GM04503 (cell line): ENCODE data around the gene ACR.

Experiments
- DNase-seq: peaks from one replicate; pipeline ENCODE4 v3.0.0-alpha.2; 2012; ENCODE audit warnings: low read depth

The ACR gene

DNA sequence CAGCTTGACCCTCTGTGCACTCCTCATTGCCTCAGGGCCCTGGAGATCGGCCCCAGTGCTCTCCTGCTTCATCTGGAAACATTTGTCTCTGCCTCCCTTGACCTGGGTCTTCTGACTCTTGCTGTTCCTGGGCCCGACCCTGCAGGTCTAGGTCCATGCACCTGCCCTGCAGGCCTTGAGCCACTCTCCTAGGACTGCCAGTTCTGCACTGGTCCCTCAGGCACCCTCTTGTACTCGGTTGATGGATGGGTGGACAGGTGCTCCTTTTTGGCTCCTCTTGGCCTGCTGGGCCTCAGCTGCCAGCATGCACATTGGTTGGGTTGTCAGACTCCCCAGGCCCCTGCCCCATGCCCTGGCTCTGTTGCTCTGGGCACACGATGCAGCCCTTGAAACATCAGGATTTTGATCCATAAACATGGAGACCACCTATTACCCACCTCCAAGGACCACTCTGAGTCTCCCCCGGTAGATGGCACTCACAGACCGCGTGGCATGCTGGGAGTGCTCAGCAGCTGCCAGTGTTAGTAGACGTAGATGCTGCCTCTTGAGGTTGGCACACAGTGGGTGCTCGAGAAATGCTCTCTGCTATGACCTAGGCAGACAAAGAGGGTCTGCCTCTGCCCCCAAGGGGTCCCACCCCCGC lies 20.2 kb upstream of the ACR start:
- DNase-seq: no peak

DNA sequence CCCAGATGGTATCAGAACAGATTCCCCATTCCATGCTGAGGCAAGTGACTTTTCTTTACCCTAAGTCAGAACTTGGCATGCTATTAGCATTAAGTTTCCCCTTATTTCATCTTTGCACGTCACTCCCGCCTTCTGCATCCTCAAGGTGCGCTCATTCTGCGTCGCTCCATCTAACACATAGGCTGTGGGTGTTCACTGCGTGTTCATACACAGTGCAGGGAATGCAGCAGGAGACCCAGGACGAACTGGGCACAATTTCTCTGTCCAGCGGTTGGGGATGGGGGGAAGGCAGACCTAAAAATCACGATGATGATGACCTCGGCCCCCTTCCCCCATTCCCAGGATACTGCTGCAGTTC lies 19.7 kb upstream of the ACR start:
- DNase-seq: no peak

DNA sequence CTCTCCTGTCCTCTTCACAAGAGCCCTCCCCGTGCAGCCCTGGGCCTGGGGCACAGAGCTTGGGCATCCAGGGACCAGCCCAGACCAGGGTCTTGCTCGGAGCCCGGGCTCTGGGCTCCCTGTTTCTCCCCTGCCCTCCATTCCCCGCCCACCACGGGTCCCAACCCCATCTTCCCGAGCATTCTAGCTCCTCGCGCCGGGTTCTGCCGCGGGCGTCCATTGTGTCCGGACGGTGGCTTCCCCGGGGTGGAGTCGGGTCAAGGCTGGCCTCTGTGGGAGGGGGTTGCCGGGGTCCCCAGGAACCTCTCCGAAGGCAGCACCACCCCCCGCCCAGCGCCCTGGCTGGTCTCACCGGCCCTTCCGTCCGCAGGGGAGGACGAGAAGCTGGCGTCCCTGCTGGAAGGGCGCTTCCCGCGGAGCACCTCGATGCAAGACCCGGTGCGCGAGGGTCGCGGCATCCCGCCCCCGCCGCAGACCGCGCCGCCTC lies 18.1 kb upstream of the ACR start:
- DNase-seq: no peak

DNA sequence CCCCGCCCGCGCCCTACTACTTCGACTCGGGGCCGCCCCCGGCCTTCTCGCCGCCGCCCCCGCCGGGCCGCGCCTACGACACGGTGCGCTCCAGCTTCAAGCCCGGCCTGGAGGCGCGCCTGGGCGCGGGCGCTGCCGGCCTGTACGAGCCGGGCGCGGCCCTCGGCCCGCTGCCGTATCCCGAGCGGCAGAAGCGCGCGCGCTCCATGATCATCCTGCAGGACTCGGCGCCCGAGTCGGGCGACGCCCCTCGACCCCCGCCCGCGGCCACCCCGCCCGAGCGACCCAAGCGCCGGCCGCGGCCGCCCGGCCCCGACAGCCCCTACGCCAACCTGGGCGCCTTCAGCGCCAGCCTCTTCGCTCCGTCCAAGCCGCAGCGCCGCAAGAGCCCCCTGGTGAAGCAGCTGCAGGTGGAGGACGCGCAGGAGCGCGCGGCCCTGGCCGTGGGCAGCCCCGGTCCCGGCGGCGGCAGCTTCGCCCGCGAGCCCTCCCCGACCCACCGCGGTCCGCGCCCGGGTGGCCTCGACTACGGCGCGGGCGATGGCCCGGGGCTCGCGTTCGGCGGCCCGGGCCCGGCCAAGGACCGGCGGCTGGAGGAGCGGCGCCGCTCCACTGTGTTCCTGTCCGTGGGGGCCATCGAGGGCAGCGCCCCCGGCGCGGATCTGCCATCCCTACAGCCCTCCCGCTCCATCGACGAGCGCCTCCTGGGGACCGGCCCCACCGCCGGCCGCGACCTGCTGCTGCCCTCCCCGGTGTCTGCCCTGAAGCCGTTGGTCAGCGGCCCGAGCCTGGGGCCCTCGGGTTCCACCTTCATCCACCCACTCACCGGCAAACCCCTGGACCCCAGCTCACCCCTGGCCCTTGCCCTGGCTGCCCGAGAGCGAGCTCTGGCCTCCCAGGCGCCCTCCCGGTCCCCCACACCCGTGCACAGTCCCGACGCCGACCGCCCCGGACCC lies 17.4 kb upstream of the ACR start:
- no peak for DNase-seq

DNA sequence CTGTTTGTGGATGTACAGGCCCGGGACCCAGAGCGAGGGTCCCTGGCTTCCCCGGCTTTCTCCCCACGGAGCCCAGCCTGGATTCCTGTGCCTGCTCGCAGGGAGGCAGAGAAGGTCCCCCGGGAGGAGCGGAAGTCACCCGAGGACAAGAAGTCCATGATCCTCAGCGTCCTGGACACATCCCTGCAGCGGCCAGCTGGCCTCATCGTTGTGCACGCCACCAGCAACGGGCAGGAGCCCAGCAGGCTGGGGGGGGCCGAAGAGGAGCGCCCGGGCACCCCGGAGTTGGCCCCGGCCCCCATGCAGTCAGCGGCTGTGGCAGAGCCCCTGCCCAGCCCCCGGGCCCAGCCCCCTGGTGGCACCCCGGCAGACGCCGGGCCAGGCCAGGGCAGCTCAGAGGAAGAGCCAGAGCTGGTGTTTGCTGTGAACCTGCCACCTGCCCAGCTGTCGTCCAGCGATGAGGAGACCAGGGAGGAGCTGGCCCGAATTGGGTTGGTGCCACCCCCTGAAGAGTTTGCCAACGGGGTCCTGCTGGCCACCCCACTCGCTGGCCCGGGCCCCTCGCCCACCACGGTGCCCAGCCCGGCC lies 16.7 kb upstream of the ACR start:
- no peak for DNase-seq

DNA sequence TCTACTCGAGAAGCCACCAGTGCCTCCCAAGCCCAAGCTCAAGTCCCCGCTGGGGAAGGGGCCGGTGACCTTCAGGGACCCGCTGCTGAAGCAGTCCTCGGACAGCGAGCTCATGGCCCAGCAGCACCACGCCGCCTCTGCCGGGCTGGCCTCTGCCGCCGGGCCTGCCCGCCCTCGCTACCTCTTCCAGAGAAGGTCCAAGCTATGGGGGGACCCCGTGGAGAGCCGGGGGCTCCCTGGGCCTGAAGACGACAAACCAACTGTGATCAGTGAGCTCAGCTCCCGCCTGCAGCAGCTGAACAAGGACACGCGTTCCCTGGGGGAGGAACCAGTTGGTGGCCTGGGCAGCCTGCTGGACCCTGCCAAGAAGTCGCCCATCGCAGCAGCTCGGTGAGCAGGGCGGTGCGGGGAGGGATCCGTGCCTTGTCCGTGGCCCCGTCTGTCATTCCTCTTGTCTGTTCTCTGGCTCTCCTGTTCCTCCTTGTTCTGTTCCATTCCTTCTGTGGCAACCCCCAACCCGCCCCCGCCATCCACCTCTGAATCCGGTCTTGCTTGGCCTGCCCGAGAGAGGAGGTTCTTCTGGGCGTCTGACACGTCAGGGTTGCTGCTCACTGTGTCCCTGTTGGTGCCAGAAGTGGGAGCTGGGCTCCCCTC lies 15.8 kb upstream of the ACR start:
- DNase-seq: no peak

DNA sequence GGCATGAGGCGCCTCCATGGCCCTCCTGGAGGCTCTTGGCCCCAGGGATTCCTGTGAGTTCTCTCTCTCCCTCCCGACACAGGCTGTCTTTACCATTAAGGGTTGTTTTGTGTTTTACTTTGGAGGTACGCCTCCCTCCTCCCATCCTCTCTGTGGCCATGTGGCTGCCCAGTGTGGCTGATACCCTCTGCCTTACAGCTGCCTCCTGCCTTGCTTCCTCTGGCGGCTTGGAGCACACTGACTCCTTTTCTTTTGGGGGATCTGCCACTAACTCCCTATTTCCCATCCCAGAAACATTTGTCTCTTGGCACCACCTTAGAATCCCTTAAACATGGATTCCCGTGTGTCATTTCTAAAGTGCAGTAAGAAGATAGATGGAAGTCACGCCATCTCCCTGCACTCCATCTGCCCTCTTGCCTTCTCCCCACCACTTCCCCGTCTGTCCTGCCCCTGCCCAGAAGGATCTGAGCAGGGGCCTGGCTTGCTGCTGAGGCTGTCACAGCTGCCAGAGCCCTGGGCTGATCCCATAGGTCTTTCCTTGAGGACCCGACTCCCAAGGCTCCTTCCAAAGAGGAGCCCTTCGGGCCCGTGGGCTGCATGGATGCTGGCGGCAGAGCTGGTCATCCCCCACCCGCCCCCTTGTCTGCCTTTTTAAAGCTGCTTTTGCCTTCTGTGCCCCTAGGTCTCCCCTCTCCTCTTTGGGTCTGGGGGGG lies 15.1 kb upstream of the ACR start:
- no peak for DNase-seq

DNA sequence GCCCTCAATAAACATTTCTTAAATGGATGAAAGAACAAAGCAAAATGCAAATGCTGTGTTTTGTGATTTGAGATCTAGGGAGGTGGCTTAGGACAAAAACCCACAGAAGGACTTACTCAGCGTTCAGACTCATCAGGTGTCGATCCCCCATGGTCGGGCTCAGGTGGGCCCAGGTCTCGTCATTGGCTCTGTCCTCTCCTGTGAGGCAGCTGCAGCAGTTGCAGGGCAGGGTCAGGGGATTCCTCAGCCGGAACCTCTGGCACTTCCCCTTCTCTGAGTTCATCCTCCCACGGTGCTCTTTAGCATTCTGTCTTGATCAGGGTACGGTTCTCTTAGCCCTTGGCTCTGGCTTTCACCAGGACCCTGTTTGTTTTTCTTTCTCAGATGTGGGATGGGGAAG lies 14.0 kb upstream of the ACR start:
- no peak for DNase-seq

DNA sequence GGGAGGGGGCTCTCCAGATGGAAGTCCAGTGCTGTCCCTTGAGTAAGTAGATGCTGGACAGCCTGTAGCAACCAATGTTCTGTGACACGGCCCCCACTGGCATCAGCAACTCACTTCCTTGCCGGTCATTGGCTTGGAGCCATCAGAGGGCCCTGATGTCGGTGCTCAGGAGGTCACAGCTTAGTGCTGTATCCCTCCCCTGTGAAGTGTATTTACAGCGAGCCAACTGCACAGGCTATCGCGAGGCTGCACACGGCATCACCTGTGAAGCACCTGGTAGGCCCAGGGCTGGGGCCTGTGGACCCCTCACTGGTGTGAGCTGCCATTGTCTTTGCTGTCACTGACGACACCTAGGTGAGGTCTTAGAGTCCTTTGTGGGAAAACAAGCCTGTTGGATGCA lies 13.4 kb upstream of the ACR start:
- DNase-seq: no peak

DNA sequence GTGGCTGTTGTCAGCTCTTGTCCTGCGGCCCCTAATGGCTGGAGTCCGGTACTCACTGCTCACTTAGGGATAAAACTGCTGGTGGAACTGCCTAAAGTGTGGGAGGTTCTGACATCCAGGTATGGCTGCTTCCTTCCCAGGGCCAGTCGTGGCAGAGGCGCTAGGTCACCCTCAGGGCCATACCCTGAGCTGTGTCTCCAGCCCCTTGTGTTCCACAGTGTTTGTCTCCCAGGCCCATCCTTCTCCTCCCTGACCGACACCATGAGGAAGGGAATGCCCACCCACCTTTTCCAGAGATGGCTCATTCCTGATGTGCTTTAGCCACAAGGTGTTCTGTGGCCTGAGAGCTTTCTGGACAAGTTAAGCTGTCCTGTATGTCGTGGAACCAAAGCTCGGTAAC lies 12.4 kb upstream of the ACR start:
- DNase-seq: no peak

DNA sequence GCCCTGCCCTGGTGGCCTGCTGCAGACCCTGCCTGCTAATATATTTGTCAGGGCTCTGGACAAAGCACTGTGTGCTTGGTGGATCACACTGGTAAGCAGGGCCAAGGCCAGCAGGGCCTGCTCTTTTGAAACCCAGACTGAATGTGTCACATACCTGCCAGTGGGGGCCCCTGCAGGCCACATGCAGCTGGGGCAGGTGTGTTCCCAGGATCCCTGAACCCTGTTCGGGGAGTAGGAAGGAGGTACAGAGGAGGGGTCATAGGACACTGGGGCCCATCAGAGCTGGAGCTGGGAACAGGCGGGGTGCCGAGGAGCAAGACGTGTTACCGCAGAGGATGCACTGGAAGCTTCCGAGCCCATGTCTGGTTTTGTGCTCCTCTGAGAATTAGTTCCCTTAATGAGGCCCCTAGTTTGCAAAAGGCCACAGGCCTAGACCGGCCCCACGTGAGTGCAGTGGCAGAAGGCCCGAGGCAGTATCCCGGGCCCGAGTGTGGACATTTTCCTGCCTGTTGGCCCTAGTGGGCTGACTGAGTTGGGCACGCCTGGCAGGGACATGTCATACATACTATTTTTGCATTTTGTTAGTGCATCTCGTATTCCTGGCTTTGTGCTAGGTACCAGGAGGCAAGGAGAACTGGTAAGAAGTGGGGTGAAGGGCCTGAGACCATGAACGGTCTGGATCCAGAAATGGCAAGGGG lies 11.2 kb upstream of the ACR start:
- no peak for DNase-seq

DNA sequence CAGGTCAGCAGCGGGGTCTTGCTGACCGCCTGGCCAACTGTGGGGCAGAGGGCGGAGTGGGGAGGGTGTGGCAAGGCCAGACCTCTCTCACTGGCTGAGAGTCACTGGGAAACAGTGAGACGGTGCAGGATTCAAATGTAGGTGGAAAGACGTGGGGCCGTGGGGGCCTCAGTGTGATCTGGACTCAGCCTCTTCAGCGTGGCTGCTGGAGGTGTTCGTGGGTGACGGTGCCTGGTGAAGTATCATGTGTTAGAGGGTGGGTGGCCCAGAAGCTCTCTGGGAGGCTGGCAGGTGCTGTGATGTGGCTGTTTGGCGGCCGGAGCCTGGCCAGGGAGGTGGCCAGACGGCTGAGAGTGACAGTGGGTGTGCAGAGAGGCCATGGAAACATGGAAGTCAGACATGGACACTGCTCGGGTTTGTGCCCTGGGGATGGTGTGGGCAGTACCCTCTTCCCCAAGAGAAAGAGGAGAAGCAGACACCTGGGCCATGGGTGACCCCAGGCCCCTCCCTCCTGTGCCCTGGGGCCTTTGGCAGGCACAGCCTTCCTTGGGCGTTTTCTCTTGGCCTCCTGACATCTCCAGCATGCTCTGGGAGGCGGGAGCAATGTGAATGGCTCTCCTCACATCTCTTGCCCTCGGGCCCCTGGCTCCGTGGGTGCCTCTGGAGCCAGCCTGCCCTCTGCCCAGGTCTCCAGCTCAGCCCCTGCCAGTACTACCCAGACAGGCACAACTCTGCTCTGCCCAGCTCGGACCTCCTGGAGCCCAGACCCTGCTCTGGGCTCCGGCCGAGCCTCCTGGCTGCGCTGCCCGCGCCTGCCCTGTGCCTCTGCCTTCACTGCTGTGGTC lies 10.1 kb upstream of the ACR start:
- DNase-seq: no peak

DNA sequence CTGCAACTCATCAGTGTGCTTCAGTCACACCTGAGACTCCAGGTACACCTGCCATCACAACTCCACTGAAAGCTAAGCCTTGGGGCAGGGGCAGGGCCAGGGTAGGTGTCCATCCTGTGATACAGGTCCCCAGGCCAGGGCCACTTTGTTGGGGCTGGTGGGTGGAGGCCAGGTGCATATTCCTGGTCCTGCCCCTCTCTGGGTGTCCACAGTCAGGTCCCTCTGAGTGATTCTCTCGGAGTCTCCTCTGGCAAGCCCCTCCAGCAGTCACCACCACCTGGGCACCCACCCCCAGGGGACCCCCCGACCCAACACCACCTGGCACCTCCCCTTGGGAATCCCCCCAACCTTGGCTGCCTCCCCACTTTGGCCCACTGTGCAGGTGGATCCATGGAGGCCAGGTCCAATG lies 9.5 kb upstream of the ACR start:
- DNase-seq: no peak

DNA sequence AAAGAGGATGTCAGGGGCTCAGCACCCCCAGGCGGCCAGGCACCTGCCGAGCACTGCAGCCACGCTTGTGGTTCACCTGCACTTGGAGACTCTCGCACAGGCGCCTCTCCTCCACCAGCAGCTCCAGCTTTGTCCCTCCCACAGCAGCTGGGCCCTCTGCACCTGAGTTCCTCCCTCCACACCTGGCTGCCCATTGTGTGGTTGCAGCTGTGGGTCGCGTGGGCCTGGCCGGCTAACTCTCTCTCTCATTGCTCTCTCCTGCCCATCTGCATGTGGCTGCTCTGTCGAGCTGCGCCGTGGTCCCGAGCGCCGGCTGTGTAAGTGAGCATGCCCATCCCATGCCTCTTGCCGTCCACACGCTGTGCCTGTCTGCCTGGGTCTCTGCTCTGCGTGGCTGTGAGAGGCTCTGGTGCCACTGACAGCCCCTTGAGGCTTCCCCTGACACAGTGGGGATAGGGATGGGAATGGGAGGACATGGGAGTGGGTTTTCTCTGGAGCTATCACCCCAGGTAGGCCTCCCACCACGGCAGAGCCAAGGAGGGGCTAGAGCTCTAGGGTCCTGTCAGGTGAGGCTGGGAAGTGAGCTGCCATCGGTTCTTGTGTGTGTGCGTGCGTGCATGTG lies 8.5 kb upstream of the ACR start:
- DNase-seq: no peak

DNA sequence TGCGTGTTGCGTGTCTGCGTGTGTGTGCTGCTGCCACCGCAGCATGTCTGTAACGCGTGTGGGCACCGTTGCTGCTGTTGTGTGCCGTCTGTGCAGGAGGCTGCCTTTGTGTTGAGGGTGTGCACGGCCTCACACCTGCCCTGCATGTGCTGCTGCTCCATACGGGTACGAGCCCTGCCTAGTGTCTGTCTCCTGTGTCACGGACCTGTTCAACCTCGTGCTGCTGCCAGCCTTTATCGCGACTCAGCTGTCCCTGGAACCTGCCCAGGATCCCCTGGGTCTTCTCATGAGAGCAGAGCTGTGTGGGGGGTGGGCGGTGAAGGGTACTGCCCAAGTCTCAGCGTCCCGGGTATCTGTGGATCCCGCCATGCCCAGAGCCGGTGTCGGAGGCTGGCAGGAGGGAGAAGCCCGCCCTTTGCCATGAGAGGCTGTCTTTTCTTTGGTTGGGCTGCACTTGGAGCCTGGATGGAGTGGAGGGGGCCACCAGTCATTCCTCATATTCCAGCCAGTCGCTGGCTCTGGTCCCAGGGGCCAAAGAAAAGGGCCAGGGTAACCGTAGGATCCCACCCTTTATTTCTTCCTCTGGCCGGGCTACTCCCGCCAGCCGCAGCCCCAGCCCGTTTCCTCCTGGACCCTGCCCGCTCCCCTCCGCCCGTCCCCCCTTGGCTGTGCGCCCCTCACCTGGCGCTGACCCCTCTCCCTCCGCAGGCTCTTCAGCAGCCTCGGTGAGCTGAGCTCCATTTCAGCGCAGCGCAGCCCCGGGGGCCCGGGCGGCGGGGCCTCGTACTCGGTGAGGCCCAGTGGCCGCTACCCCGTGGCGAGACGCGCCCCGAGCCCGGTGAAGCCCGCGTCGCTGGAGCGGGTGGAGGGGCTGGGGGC lies 7.8 kb upstream of the ACR start:
- no peak for DNase-seq

DNA sequence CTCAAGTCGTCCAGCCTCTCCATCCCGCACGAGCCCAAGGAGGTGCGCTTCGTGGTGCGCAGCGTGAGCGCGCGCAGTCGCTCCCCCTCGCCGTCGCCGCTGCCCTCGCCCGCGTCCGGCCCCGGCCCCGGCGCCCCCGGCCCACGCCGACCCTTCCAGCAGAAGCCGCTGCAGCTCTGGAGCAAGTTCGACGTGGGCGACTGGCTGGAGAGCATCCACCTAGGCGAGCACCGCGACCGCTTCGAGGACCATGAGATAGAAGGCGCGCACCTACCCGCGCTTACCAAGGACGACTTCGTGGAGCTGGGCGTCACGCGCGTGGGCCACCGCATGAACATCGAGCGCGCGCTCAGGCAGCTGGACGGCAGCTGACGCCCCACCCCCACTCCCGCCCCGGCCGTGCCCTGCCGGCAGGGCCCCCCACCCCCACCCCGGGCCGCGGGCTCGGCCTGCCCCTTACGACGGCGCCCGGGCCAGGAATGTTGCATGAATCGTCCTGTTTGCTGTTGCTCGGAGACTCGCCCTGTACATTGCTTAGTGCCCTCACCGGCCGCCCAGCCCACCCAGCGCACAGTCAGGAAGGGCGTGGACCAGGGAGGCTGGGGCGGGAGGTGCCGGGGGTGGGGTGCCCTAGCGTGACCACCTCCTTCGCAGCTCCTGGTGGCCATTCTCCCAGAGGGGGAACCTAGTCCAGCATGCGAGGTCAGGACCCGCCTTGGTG lies 6.9 kb upstream of the ACR start:
- DNase-seq: no peak

DNA sequence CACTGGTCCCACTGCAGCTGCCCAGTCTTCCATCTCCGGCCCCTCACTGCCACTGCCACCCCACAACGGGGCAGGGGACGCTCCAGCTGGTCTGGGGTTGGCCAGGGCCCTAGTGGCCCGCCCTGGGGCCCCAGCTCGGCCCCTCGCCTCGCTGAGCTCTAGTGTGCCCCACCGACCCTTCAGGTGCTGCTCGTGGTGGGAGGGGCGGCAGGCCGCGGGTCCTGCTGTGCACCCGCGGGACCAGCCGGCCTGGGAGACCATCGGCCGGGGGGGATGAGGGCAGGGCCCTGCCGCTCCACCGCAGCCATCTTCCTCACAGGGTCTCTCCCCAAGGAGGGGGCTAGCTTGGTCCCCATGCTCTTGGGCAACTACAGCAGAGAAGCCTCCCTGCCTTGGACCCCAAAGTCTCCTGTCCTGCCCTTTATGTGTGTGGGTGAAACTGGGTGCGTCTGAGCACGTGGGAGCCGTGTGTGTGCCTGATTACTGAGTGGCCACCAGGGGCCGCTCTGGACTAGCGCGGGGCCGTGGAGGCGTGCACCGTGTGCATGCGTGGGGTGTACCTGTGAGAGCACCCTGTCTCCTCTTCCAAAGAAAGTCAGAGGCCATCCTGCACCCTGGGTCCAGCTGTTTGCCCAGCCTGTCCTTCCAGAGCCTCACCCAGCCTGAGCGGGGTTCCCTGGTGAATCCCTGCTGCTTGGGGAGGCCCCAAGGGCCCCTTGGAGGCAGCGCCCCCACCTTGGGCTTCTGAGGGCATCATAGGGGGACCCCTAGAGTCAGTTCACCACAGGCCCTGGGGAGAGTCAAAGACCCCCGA lies 6.0 kb upstream of the ACR start:
- DNase-seq: no peak
